ENCODE data around the gene NKAIN2.

DNA sequence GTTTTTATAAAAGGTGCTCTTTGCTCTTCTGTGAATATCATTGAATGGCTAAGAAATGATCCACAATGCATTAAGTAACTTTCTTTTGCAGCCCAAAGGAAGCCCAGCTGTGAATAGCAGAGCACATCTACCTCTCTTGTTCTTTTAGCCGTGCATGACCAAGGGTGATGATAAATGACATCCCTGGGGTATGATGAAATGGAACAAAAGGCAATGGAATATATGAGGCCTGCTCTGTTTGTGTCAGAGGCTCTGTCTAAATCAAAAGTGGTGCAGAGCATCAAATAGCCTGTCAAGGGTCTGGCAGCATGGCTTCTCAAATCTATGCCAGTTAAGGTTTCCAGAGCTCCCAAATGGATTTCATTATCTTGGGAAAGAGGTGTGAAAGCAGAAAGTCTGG is 796.0 kb downstream of the NKAIN2 start:
- TF ChIP-seq CTCF (optimal IDR thresholded peaks at IDR 0.05 in 1 of 3, IDR thresholded peaks at IDR 0.05 in 1 of 3, conservative IDR thresholded peaks at IDR 0.05 in 1 of 3; ENCODE audit: extremely low read depth in 1 of 3, insufficient read depth in 2 of 3, low read length in 3 of 3) (no peak), EZH2 (IDR thresholded peaks at IDR 0.05; ENCODE audit: low read length) (no peak)
